Right lobe of liver (tissue), 6 donors: ENCODE data around the gene CHAD. TPM values are rescaled to one million over a fixed set of nuclear protein-coding genes. Genes with fewer than 3 reads are reported as not detected.

Experiments used
- ATAC-seq, 4 donors: fragments of 200-7000 bp; cut with Tn5 transposase; one replicate each; pipeline ENCODE4 v1.9.1; 2020; ENCODE audit warnings: mild to moderate bottlenecking in 4 of 4, moderate library complexity in 4 of 4
- DNase-seq, 3 donors: peaks; one replicate each; pipeline ENCODE4 v3.0.0-alpha.2; 2020
- H3K27ac ChIP-seq, 3 donors: fragments of 200-600 bp; one replicate each; pipeline ENCODE4 v1.8.0; 2022
- H3K27me3 ChIP-seq, 2 donors: fragments of 200-600 bp; one replicate each; pipeline ENCODE4 v1.8.0; 2022
- H3K36me3 ChIP-seq, 4 donors: fragments of 200-600 bp; sonication (generic) in 1 of 4; one replicate each; pipeline versions ENCODE4 v1.5.1 to v1.8.0; 2017 to 2022; ENCODE audit warnings: control low read depth in 1 of 4
- H3K4me1 ChIP-seq, 4 donors: fragments of 200-600 bp; sonication (generic) in 1 of 4; one replicate each; pipeline versions ENCODE4 v1.5.1 to v1.8.0; 2017 to 2022; ENCODE audit warnings: control low read depth in 1 of 4
- H3K4me3 ChIP-seq, 3 donors: fragments of 200-600 bp; one replicate each; pipeline ENCODE4 v1.8.0; 2022
- H3K9me3 ChIP-seq, 4 donors: fragments of 200-600 bp; sonication (generic) in 1 of 4; one replicate each; pipeline versions ENCODE4 v1.5.1 to v1.8.0; 2017 to 2022; ENCODE audit warnings: control low read depth in 1 of 4
- POLR2A ChIP-seq: fragments of 450-650 bp; IDR thresholded peaks from one replicate; pipeline ENCODE4 v1.6.1; 2017; ENCODE audit warnings: antibody characterized with exemption, mild to moderate bottlenecking
- WGBS: methylation state at CpG from one replicate; pipeline ENCODE4 v1.1.6; 2018; ENCODE audit warnings: low coverage, low lambda C conversion rate; ENCODE audit not compliant: insufficient coverage; ENCODE audit errors: missing lambda C conversion rate; 5-methylcytosine and 5-hydroxymethylcytosine counted together
- intact Hi-C, 2 donors: fragments of 100-400 bp; cut with DNase I; formaldehyde crosslinking; loops; one replicate each; pipeline versions ENCODE4 v1.11.2 to v1.14.1; 2022
- total RNA-seq, 6 experiments: library from RNA; depleted of rRNA in 2 of 6; stranded (reverse); fragments of >200 nt in 2 of 6; fragmentation: NEBNext Ultra II Directional in 3 of 6; extraction: Animal tissue kit (Norgen Biotek cat#: 25700) in 3 of 6; gene quantifications; one replicate each; pipeline versions ENCODE4 v1.1.0 to v1.2.4, GENCODE V29; 2016 to 2023
- TF ChIP-seq, protein P1 (sequence below), 4 donors: fragments of 200-600 bp in 3 of 4; fragments of 450-650 bp in 1 of 4; IDR thresholded peaks; one replicate each; pipeline versions ENCODE4 v1.5.1 to v1.8.0; 2016 to 2022; ENCODE audit warnings: antibody characterized with exemption in 4 of 4, mild to moderate bottlenecking in 2 of 4
- donor health status: DM: no; HTN: yes; CAD: no.
- donor health status: DM: no; HTN: no; CAD: no.
- donor health status: DM: no; HTN: no; CAD: no.
- donor health status: DM: no; HTN: yes; CAD: no.
- donor health status: DM: no; HTN: yes; CAD: no.

Gene CHAD
- total RNA-seq, 6 experiments from 2014 or later, result 1.0 to 11.3 (median 3.8) TPM

DNA sequence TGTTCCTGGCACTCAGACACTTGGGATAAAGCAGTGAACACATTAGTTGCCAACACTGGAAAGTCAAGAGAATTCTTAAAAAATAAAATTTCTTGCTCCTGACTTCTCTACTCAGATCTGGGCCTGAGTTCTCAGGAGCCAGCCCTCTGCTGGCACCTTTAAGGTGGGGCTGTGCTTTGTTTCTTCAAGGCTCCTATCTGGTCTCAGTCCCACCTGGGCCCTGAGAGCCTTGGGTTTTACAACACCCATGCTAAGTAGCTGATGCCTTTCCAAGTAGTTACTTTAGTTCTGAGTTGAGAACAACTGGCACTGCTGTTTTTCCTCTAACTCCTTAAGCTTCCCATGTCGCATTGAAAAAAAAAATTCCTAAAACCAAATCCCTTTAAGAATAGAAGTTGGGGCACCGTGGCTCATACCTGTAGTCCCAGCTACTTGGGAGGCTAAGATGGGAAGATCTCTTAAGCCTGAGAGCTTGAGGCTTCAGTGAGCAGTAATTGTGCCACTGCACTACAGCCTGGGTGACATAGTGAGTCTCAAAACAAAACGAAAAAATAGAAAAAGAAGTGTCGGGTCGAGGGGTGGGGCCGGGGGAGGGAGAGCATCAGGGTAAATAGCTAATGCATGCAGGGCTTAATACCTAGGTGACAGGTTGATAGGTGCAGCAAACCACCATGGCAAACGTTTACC is 16.6 kb downstream of the CHAD start:
- Histone ChIP-seq H3K36me3 (no peaks in the 10 kb centered on the region), H3K4me3 (no peak overlapping the region), H3K4me1 (peaks cover 0 to 18% (median 3%) of the 10 kb centered on the region in 4 donors), H3K27me3 (no peaks in the 10 kb centered on the region), H3K27ac (no peak overlapping the region), H3K9me3 (no peaks in the 10 kb centered on the region)
- TF ChIP-seq, protein P1, sequence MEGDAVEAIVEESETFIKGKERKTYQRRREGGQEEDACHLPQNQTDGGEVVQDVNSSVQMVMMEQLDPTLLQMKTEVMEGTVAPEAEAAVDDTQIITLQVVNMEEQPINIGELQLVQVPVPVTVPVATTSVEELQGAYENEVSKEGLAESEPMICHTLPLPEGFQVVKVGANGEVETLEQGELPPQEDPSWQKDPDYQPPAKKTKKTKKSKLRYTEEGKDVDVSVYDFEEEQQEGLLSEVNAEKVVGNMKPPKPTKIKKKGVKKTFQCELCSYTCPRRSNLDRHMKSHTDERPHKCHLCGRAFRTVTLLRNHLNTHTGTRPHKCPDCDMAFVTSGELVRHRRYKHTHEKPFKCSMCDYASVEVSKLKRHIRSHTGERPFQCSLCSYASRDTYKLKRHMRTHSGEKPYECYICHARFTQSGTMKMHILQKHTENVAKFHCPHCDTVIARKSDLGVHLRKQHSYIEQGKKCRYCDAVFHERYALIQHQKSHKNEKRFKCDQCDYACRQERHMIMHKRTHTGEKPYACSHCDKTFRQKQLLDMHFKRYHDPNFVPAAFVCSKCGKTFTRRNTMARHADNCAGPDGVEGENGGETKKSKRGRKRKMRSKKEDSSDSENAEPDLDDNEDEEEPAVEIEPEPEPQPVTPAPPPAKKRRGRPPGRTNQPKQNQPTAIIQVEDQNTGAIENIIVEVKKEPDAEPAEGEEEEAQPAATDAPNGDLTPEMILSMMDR (IDR thresholded peaks at IDR 0.05), result no peak
- no peak for TF ChIP-seq POLR2A
- 66% methylated on average over 5 of the region's 7 CpGs for WGBS
- DNase-seq (no peak), ATAC-seq (no peak)
- intact Hi-C loops, result no loop called here

DNA sequence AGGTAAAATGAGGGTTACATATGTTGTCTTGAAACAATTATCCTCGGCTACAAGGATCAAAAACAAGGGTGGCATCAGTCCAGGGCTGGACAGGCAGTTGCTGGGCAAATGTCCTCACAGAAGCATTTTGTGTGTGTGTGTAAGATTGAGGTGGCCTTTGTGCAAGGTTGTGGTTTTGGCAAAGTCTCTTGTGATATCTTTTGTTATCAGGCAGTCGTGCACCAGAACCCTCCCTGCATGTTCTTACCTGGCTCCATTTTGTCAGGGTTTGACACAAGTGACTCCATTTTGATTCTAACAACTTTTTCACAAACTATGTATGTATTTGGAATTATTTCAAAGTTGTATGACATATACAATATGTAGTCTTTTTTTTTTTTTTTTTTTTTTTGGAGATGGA is 20.0 kb downstream of the CHAD start:
- intact Hi-C loops, result no loop called here
- no peaks in the 10 kb centered on the region for H3K9me3 ChIP-seq
- peaks cover 0 to 21% (median 6%) of the 10 kb centered on the region in 4 donors for H3K4me1 ChIP-seq

DNA sequence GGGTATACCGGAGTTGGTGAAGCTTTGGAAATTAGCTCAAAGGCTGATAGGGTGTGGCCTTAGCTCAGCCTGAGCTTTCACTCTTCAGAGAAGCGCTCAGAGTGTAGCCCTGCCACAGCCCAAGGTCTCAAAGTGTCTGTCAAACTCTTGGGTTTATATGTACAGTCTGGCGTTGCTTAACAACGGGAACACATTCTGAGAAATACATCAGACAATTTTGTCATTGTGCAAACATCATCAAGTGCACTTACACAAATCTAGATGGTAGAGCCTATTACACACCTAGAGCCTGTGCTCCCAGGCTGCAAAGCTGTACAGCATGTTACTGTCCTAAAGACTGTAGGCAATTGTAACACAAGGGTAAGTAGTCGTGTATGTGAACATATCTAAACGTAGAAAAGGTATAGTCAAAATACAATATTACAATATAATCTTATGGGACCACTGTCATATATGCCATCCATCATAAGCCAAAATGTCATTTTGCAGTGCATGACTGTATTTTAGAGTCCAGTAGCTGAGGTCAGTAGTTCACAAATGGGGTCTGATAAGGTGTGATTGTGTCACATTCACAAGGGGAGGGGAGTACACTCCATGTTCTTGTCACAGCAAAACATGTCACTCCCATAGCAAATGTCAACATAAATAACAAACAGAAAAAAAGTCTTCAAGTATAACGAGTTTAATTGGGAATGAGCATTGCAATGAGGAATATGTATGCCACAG is 20.6 kb downstream of the CHAD start:
- intact Hi-C loops, result no loop called here
- 51% methylated on average over 6 of the region's 7 CpGs for WGBS
- H3K4me1 ChIP-seq, result peaks cover 0 to 27% (median 9%) of the 10 kb centered on the region in 4 donors
- TF ChIP-seq, protein P1 (IDR thresholded peaks at IDR 0.05), result no peak
- no peak for TF ChIP-seq POLR2A
- no peaks in the 10 kb centered on the region for H3K9me3 ChIP-seq
- ATAC-seq, result peak in 3 of 4 donors; percentile 25 to 52 (median 41)
- no peaks in the 10 kb centered on the region for H3K27me3 ChIP-seq
- no peaks in the 10 kb centered on the region for H3K36me3 ChIP-seq
- H3K27ac ChIP-seq, result no peak overlapping the region
- H3K4me3 ChIP-seq, result no peak overlapping the region
- no peak for DNase-seq

More for the DNA sequence above, 20.0 kb downstream of the CHAD start:
- H3K36me3 ChIP-seq, result no peaks in the 10 kb centered on the region
- H3K27me3 ChIP-seq, result no peaks in the 10 kb centered on the region
- WGBS, result 21% methylated on average over 2 of the region's 2 CpGs
- ATAC-seq (peak in 2 of 4 donors; percentile 25 to 33), DNase-seq (no peak)
- no peak overlapping the region for H3K4me3 ChIP-seq
- no peak overlapping the region for H3K27ac ChIP-seq
- TF ChIP-seq, protein P1 (IDR thresholded peaks at IDR 0.05), result no peak

DNA sequence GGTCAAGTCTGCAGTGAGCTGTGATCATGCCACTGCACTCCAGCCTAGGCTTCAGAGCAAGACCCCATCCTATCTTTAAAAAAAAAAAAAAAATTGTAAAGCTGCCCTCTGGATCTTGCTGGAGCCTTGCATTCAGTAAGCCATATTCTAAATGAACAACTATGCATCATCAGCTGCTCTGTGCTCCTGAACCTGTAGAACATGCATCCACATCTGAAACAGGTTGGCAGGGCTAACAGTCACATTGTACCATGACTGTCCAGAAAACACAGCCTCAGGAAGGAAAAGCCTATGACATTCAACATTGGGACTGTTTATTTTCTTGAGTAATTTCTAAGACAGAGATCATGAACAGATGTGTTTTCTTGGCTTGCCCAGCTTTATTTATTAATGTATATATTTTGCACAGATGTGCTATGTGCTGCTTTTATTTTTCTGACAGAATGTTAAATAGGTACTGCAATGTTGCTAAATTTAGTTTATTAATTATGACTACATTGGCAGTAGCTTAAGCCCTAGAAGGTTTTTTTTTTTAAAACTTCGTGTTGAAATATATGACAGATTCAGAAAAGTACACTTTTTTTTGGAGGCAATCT is 22.9 kb downstream of the CHAD start:
- H3K4me1 ChIP-seq, result peaks cover 0 to 29% (median 14%) of the 10 kb centered on the region in 4 donors
- H3K36me3 ChIP-seq, result no peaks in the 10 kb centered on the region
- DNase-seq (no peak), ATAC-seq (no peak)
- no peak overlapping the region for H3K4me3 ChIP-seq
- no peak overlapping the region for H3K27ac ChIP-seq
- H3K27me3 ChIP-seq, result no peaks in the 10 kb centered on the region
- no peaks in the 10 kb centered on the region for H3K9me3 ChIP-seq
- WGBS, result 18% methylated on average over 1 of the region's 1 CpG
- TF ChIP-seq, protein P1 (IDR thresholded peaks at IDR 0.05), result no peak
- TF ChIP-seq POLR2A, result no peak
- intact Hi-C loops, result no loop called here
